ENCODE data around the gene TOGARAM1.

Gene TOGARAM1

GRCh38 chr14:44968714-44969113 lies 6.7 kb downstream of the TOGARAM1 start:
- ChIA-PET POLR2A (no interaction called here), CTCF (no interaction called here)
- TF ChIP-seq, protein P1, sequence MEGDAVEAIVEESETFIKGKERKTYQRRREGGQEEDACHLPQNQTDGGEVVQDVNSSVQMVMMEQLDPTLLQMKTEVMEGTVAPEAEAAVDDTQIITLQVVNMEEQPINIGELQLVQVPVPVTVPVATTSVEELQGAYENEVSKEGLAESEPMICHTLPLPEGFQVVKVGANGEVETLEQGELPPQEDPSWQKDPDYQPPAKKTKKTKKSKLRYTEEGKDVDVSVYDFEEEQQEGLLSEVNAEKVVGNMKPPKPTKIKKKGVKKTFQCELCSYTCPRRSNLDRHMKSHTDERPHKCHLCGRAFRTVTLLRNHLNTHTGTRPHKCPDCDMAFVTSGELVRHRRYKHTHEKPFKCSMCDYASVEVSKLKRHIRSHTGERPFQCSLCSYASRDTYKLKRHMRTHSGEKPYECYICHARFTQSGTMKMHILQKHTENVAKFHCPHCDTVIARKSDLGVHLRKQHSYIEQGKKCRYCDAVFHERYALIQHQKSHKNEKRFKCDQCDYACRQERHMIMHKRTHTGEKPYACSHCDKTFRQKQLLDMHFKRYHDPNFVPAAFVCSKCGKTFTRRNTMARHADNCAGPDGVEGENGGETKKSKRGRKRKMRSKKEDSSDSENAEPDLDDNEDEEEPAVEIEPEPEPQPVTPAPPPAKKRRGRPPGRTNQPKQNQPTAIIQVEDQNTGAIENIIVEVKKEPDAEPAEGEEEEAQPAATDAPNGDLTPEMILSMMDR (IDR thresholded peaks at IDR 0.05; ENCODE audit: control extremely low read depth, extremely low read depth, low read depth, missing control alignments) = no peak
- no peak for DNase-seq (ENCODE audit: extremely low spot score)

DNA sequence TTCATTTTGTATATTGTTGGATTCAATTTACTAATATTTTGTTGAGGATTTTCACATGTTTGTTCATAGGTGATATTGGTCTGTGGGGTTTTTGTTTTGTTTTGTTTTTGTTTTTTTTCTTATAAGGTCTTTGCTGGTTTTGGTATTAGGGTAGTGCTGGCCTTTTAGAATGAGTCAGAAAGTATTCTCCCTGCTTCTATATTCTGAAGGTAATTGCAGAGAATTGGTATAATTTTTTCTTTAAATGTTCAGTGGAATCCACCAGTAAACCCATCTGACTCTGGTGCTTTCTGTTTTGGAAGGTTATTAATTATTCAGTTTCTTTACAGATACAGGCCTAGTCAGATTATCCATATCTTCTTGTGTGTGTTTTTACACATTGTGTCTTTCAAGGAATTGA lies 8.9 kb downstream of the TOGARAM1 start:
- CTCF ChIA-PET = no interaction called here
- POLR2A ChIA-PET = no interaction called here
- TF ChIP-seq, protein P1 (IDR thresholded peaks at IDR 0.05; ENCODE audit: control extremely low read depth, extremely low read depth, low read depth, missing control alignments) = no peak
- no peak for DNase-seq (ENCODE audit: extremely low spot score)

DNA sequence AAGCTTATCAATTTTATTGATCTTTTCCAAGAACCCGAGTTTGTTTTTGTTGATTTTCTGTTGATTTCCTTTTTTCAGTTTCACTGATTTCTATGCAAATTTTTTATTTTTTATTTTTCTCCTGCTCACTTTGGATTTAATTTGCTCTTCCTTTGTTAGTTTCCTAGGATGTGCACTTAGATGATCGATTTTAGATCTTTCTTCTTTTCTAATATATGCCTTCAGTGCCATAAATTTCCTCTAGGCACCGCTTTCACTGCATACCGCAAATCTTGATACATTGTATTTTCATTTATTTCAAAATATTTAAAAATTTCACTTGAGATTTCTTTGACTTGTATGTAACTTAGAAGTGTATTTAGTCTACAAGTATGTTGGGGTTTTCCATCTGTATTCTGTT lies 9.5 kb downstream of the TOGARAM1 start:
- ChIA-PET POLR2A (no interaction called here), CTCF (no interaction called here)
- TF ChIP-seq, protein P1 (IDR thresholded peaks at IDR 0.05; ENCODE audit: control extremely low read depth, extremely low read depth, low read depth, missing control alignments) = no peak
- no peak for DNase-seq (ENCODE audit: extremely low spot score)

- TF ChIP-seq, protein P1 (IDR thresholded peaks at IDR 0.05; ENCODE audit: control extremely low read depth, extremely low read depth, low read depth, missing control alignments) = no peak
- DNase-seq (ENCODE audit: extremely low spot score) = no peak
- CTCF ChIA-PET = interaction anchor here (0.7 to 1.6 kb wide), 5 partner anchors 9 to 17 kb away, joined by 3 to 8 read pairs (median 3); no protein-coding TSS in a partner anchor
- POLR2A ChIA-PET = no interaction called here
Measured at GRCh38 chr14:44979273-44979672, 17.3 kb downstream of the TOGARAM1 start.

GRCh38 chr14:44979740-44980356 lies 17.9 kb downstream of the TOGARAM1 start:
- DNase-seq (ENCODE audit: extremely low spot score) = no peak

GRCh38 chr14:44981198-44981597 lies 19.2 kb downstream of the TOGARAM1 start:
- ChIA-PET CTCF (interaction anchor here (2.0 kb wide), 1 partner anchor 18 kb away, joined by 8 read pairs; the partner anchor contains the start of gene TOGARAM1), POLR2A (no interaction called here)
- TF ChIP-seq, protein P1 (IDR thresholded peaks at IDR 0.05; ENCODE audit: control extremely low read depth, extremely low read depth, low read depth, missing control alignments) = no peak
- no peak for DNase-seq (ENCODE audit: extremely low spot score)

More at GRCh38 chr14:44979740-44980356, 17.9 kb downstream of the TOGARAM1 start:
- ChIA-PET CTCF (interaction anchor here (0.7 to 1.6 kb wide), 5 partner anchors 9 to 25 kb away, joined by 3 to 8 read pairs (median 3); no protein-coding TSS in a partner anchor), POLR2A (no interaction called here)
- TF ChIP-seq, protein P1 (IDR thresholded peaks at IDR 0.05; ENCODE audit: control extremely low read depth, extremely low read depth, low read depth, missing control alignments) = no peak

Measured in GM10248 (cell line).